Upper lobe of left lung (tissue), 4 donors: Measurements from ENCODE around the gene MANBA.

Experiments
- CTCF ChIP-seq, 6 experiments: fragments of 450-650 bp in 4 of 6; fragments of 200-600 bp in 2 of 6; sonication (generic) in 2 of 6; IDR thresholded peaks; one replicate each; pipeline ENCODE4 v1.5.1; 2016 to 2019; ENCODE audit warnings: antibody characterized with exemption in 6 of 6
- POLR2A ChIP-seq, 4 donors: fragments of 450-650 bp; IDR thresholded peaks; one replicate each; pipeline ENCODE4 v1.5.1; 2016 to 2017; ENCODE audit warnings: antibody characterized with exemption in 4 of 4, mild to moderate bottlenecking in 2 of 4
- POLR2AphosphoS5 ChIP-seq, 2 donors: sonication (generic); formaldehyde crosslinking; IDR thresholded peaks; one replicate each; pipeline ENCODE4 v1.5.1; 2017; ENCODE audit warnings: antibody characterized with exemption in 2 of 2

- TF ChIP-seq CTCF (IDR thresholded peaks at IDR 0.05) = no peak
- TF ChIP-seq POLR2A (IDR thresholded peaks at IDR 0.05) = no peak
- no peak for TF ChIP-seq POLR2AphosphoS5 (IDR thresholded peaks at IDR 0.05)
Observed at GRCh38 chr4:102665527-102665926, 95.2 kb downstream of the MANBA start.
